Measurements from ENCODE around the gene MYO5C.

The MYO5C gene

GRCh38 chr15:52146261-52146660 lies 149.3 kb downstream of the MYO5C start:
- no peak for TF ChIP-seq CTCF (conservative IDR thresholded peaks at IDR 0.05; ENCODE audit: low read length)
- no peak overlapping the region for H3K4me3 ChIP-seq (ENCODE audit: low read length)
- no peak for DNase-seq (ENCODE audit: low read depth)

- H3K4me3 ChIP-seq (ENCODE audit: low read length): no peak overlapping the region
- TF ChIP-seq CTCF (conservative IDR thresholded peaks at IDR 0.05; ENCODE audit: low read length): no peak
- peak; percentile 73 for DNase-seq (ENCODE audit: low read depth)
Observed at GRCh38 chr15:52144656-52145178, 150.9 kb downstream of the MYO5C start.

- DNase-seq (ENCODE audit: low read depth): peak; percentile 98
- no peak overlapping the region for H3K4me3 ChIP-seq (ENCODE audit: low read length)
- TF ChIP-seq CTCF (conservative IDR thresholded peaks at IDR 0.05; ENCODE audit: low read length): no peak
Observed at GRCh38 chr15:52143873-52144272, 151.7 kb downstream of the MYO5C start.
